Activated gamma-delta T cell treated with Interleukin-2 at 50 U/mL for 16 hours (primary cell): Measurements from ENCODE around the gene PLA2G4A.

Experiments used
- DNase-seq: peaks from one replicate; pipeline ENCODE4 v3.0.0-alpha.2; 2020

Gene PLA2G4A

DNA sequence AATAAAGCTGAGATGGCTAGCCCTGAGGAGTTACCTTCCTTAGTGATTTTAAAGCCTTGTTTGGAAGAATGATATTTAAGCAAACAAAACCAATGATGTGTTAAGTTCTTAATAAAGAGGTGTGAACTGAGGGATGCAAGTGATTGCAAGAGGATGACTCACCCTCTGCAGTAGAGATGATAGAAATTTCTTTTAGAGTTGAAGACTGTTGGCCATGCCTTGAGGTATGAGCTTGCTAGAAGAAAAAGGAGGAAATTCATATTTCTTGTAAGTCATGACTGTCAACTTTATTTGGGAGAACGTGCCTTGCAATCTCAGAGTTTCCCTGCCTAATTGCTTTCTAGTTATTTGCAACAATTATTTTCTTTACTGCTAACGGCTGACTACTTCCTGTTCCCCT lies 94.7 kb downstream of the PLA2G4A start:
- DNase-seq: no peak

DNA sequence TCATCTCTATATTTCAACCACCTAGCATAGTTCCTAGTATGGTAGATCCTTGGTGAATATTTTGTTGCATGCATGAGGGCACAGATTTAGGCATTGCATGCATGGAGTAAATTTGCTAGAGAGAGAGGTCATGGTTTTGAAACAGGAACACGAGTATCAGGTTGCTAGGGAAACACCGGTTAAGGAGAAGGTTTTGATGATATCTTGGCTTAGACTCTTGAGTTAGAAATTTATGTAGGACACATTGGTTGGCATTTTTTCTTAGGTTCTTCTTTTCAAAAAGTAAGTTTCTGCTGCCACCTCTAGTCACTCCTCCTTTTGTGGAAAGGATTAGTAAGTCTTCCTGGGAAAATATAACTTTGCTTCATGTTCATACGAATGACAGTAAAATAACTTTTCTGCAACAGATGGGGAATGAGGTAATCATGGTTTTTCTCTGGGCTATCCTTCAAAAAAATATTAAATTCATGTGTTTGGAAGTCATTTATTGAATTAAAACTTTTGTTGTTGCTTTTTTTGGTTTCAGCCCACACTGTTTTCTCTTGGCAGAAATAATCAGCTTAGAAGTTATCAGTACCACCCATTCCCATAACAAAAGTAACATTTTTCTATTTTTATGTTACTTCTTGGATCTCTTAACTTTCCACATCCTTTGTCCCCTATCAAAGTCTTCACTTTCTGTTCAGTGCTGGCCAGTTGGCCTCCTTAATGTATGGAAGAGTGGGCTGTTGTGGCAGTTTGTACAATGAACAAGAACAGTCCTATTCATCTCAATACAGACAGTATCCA lies 97.3 kb downstream of the PLA2G4A start:
- no peak for DNase-seq

DNA sequence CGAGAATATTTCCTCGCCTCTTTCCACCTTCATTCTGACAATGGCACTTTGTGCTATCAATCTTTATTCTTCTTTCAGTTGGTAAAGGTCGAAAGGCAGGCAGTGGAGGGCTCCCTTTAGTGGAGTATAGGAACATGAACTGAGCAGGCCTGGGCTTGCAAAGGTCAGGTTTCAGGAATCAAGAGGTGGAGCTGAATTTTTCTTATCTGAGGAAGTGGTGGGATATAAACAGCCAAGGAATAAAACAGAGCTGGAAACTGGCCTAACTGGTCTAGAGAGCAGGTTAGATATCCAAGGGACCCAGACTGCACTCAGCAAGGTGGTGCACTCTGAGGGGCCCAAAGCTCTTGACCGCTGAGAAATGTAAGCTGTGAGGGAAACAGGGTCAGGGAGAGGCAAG lies 99.1 kb downstream of the PLA2G4A start:
- no peak for DNase-seq

DNA sequence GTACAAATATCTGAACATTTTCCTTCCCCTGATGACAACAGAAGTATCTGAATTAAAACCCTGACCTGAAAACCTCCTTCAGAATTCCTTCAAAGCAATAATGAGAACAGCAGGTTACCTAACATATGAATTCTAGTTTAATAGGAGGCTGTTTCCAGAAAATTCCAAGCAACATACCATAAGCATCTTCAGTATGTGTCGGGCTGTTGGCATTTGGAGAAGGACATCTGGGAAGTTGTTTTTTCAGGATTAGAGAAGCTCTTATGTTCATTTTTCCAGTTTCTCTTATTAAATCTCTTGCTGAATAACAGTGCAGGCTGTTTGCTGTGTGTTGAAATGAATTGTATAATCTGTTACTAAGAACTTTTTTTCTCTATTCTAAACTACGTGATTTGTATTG lies 101.5 kb downstream of the PLA2G4A start:
- DNase-seq: no peak

DNA sequence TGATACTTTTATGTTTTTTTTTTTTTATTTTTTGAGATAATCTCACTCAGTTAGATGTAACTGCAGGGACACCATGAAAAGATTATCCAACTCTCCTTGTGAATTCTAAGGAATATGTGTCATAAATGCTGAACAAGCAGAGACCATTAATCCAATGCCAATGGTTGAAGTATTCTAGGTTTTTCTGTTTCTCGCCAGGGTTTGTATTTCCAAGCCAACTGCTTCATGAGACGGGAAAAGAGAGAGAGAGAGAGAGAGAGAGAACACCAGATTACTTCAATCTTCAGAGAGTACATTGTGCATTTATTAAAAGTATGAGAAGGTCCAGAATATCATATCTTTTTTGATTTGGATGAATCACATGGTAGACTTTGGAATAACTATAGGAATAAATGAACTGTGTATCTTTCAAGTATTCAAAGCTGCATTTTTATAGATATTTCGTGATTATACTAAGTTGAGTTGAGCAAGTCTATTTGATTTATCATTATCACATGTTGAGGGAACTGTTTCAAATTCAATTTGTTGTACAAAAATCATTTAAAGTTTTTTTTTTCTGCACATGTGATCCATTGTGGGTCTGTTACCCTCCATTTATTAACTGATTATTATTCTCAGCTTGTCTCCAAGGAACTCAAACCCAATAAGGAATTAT lies 108.4 kb downstream of the PLA2G4A start:
- no peak for DNase-seq

DNA sequence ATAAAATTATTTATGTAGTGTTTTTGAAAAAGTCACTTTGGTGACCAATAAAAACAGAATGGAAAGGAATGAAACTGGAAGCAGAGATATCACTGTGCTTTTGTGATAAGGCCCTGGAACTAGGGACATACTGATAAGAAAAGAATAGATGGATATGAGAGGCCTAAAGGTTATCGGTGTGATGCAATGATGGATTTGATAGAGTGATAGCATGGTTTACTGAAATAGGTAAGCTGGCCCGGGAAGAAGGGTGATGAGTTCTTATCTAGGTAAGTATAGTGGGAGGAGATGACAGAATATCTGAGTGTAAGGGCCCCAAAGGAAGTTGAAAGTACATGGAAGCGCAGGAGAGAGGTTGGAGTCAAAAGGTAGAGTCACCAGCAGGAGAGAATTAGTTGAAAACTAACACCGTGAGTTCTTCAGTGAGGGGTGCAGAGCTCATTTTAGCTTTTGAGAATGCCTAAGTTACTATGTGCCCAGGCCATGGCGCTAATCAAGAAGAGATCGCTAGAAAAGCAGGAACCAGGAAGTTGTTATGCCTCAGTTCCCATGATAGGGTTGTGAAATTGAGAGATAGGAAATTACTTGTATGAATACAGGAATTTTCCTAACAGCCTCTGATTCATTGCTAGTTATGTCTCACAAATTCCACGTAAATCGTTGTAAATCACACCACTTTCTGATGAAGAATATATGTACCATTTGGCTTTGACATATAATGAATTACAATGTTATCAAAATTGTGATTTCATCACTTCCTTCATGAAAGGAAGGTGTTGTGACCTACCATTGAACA lies 115.3 kb downstream of the PLA2G4A start:
- no peak for DNase-seq

DNA sequence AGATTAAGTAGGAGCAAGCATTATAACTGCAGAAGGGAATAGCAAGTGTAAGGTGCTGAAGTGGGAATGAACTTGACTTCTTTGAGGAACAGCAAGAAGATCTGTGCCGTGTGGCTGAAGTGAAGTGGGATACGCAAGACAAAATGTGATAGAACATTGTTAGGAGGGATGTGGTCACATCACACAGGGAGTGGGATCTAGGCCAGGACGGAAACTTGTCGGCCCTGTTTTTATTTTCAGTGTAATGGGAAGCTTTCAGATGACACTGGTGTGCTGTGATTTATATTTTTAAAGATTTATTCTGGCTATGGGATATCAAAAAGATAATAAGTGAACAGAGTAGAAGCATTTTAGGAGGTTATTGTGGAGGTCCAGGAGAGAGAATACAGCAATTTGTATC lies 116.4 kb downstream of the PLA2G4A start:
- no peak for DNase-seq

DNA sequence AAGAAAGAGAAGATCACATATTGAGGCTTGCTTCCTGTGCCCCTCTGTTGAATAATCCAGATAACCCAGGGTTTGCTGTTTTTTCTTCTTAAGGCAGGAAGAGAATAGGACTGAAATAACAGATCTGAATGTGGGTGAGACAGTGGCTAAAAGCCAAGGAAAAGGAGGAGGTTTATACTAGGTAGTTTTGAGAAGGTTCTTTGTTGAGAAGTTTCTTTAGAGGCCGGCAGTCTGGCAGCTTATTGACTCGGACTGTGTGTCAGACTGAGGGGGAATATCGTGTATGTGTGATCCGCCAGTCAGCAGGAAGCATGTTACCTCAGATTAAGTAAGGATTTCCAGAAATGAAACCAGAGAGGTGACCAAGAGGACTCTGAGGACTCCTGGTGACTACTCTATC lies 119.8 kb downstream of the PLA2G4A start:
- no peak for DNase-seq

DNA sequence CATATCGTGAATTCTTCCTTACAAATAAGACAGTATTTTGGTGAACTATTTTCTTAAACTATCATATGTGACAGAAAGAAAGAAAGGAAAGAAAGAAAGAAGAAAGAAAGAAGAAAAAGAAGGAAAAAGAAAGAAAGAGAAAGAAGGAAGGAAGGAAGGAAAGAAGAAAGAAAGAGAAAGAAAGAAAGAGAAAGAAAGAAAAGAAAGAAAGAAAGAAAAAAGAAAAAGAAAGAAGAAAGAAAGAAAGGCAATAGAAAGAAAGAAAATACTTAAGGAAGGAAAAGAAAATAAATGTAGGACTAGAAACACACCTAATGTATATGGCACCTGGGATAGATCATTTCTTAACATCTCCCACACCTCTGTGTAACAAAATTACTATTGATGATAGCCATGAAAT lies 120.4 kb downstream of the PLA2G4A start:
- no peak for DNase-seq

DNA sequence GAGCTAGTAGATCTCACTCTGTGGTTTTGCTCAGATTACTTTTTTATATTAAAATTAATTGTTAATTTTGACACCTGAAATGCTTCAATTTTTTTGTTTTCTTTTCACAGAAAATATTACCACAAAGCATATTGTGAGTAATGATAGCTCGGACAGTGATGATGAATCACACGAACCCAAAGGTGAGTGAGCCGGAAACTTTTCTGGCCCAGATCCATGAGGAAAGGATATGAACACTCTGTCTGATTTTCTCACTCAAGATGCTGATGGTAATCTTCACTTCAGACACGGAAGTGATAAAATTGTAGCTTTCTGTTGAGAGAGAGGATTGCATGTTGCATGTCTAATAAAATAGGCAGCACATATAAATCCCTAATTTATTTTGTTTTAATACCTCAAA lies 121.8 kb downstream of the PLA2G4A start:
- no peak for DNase-seq

DNA sequence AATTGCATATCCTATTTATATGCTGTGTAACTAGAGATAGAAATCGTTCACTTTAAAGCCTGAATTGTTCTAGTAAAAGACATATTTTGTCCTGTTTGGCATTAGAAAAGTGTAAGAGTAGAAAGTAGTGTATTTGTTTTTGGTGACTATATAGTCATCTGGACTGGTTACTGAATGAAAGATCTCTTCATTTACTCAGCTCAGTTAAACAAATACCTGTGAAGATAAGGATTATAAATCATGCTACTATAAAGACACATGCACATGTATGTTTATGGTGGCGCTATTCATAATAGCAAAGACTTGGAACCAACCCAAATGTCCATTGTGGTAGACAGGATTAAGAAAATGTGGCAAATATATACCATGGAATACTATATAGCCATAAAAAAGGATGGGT lies 125.1 kb downstream of the PLA2G4A start:
- no peak for DNase-seq

DNA sequence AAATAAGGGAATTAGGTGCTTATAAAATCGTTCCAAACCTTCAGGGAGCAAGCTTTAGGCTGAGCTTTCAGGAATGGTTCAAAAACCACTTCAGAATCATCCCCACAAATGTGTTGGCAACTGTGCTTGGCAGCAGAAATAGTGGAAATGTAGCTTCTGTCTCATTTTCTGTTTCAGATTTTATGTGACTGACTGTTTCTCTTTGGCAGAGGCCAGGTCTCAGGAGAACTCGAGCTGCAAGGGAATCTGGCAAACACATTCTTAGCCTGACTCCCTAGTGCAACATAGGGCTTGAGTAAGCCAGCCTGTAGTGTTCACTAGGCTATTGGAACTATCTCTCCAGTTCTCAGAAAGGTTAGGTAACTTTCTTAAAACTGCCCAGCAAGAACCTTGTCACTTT lies 128.6 kb downstream of the PLA2G4A start:
- DNase-seq: no peak

DNA sequence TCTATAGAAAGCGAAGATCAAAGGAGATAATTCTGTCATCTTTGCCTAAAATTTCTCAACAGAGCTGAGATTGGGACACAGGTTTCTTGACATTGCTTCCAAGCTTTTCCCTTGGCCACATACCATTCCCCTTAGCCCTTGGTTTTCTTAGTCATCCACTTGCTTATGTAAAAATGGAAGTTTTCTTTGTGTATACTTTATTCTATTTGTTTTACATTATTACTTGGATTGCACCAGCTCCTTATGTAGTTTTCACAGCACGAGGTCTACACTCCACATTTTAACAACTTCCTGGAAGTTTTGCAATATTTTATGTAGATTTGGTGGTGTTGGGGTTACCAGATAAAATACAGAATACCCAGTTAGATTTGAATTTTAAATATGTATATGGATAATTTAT lies 129.8 kb downstream of the PLA2G4A start:
- no peak for DNase-seq

DNA sequence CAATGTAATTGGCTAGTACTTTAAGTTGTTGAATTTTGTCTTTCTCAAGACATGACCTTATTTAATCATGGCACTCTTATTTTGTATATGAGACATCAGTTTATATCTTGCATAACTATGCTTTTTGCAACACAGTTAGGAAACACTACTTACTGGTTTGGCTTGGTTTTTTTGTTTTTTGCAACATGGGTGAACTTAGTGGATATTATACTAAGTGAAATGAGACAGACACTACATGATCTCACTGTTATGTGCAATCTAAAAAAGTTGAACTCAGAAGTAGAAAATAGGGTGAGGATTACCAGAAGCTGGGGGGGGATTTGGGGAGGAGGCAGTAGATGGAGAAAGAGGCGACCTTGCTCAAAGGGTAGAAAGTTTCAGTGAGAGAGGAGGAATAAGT lies 132.1 kb downstream of the PLA2G4A start:
- no peak for DNase-seq

DNA sequence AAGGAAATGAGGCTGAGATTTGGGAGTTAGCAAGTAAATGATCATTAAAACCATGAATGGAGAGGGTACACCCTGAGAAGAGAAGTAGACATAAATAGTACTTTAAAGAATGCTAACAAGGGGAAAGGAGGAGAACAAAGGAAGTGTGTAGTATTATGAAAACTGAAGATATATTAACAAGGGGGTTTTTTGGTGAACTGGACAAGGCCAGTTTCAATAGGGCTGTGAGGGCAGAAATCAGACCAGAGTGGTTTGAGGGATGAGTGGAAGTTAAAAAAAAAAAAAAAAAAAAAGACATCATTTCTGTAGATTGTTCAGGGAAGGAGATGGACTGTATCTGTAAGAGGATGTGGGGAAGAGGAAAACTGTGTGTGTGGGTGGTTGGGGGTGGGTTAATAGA lies 137.1 kb downstream of the PLA2G4A start:
- DNase-seq: no peak

DNA sequence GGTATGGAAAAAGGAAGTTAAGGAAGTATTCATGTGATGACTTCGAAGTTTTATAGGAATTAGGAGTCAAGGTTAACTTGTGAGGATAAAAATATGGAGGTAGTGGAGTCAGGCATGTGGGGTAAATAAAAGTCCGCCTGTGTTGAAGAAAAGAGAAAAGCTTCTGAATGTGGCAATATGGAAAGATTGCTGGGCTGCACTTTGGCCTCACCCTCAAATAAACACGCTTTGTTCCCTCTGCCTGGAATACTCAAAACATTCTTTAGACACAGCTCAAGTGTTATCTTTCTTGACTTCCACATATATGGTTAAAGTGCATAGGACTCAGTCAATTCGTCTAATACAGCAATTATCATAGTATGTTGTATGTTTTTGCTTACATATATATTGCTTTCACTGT lies 137.7 kb downstream of the PLA2G4A start:
- DNase-seq: no peak

DNA sequence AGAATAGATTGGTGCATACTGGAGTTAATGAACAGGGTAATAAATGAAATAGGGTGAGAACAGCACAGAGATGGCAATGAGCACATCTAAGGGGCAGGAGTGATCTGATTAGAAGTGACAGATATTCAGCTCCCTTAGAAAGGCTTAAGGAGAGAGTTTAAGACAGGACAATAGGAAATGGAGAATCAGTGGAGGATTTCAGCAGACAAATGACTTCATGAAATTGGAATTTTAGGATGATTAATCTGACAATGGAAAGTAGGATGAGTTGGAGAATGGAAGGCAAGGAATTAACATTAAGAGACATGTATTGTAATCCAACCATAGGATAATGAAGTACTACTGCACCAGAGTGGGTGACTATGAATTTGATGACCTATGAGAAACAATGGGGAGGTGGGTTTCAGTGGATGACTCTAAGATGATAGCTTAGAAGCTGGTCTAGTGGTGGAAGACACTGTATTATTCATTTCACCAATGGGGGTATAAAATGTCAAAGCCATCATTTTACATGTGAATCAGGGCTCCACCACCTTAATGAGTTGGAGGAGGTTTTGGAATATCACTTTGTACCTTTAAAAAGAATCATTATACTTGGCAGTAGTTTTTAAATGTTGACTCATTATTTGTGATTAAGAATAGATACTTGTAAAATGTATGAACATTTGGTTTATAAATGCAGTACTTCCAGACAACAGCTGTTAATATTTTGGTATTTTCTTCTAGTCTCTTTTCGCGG lies 139.1 kb downstream of the PLA2G4A start:
- no peak for DNase-seq

DNA sequence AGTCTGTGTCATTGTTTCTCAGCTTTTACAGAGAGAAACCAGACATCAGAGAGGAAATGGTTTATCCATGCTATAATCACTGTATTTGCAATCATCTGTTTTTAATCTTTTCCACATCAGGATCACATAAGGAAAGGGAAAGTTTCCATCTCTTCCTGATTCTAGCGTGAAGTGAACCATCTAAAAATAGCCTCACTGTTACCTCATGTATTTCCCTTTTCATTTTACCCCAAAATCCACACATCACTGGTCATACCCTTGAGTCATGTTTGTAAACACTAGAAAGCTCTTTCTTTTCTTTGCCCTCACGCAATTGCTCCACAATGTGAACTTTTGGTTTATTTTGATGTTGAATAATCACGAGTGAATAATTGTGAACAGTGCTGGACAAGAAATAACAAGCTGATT lies 146.0 kb downstream of the PLA2G4A start:
- DNase-seq: no peak

DNA sequence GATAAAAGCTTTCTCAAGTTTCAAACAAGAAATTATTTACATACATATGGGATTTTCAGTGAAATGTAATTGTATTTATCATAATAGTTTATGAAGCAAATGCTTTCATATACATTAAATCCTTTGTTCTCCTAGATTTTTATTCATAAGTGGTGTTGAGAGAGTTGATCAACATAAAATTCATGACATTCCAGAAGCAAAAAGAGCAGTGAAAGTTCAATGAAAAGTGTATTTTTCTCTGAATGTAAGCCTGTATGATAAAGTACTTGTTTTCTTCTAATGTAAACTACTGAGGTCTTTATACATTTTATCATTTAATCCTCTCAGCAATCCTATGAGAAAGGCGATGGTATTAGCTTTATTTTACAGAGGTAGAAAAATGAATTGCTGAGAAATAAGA lies 146.5 kb downstream of the PLA2G4A start:
- no peak for DNase-seq

DNA sequence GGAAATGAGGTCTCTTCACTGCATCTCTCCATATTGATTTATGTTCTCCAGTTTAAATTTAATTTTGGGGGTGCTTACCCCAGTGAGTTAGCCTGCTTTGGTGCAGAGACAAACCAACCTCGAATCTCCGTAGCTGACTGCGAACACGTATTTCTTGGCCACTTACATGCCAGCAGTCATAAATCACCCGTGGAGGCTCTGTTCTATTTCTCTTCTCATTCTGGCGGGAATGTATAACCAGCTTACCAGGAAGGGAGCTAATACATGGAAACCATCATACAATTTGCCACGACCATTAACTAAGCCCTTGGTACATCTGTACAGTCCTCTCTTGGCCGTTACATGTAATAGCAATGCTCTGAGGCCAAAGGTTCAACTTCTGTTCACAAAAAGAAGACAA lies 148.0 kb downstream of the PLA2G4A start:
- DNase-seq: no peak

DNA sequence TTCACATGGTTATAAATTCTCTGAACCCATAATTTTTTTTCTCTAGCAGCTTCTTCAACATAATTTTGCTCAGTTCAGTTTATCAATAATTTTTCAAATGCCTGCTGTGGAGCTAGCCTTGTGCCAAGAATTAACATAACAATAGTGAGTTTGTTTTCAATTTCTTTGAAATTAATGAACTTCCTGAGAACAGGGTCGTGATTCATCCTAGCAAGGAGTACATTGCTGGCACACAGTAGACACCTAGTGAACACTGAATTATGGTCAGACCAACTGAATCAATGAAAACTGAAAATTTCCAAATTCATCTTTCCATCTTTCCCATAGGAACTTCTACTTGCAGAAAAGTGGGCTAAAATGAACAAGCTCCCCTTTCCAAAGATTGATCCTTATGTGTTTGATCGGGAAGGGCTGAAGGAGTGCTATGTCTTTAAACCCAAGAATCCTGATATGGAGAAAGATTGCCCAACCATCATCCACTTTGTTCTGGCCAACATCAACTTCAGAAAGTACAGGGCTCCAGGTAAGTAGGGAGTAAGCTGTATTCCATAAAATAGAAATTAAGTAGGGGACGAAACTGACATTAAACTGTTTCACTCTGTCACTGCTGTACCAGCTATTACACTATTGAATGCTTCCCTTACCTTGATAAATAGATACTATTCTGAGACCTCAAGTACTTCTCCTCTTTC lies 148.7 kb downstream of the PLA2G4A start:
- no peak for DNase-seq
